HG03354 (cell line): ENCODE results near the gene DYSF.

Source experiments
- ATAC-seq: cut with Tn5 transposase; IDR thresholded peaks from one replicate; pipeline ENCODE4 v1.9.1; 2021; ENCODE audit warnings: mild to moderate bottlenecking; ENCODE audit not compliant: unreplicated experiment, poor library complexity, severe bottlenecking

The DYSF gene

GRCh38 chr2:71692621-71693277 lies 239.4 kb downstream of the DYSF start:
- no peak for ATAC-seq

GRCh38 chr2:71693286-71694270 lies 240.2 kb downstream of the DYSF start:
- ATAC-seq, result no peak

- no peak for ATAC-seq
Measured at GRCh38 chr2:71694501-71695234, 241.3 kb downstream of the DYSF start.

- ATAC-seq, result no peak
Measured at GRCh38 chr2:71695235-71696120, 242.1 kb downstream of the DYSF start.

- no peak for ATAC-seq
Measured at GRCh38 chr2:71696381-71696780, 243.0 kb downstream of the DYSF start.

- ATAC-seq, result no peak
Measured at GRCh38 chr2:71697106-71698004, 244.0 kb downstream of the DYSF start.

- no peak for ATAC-seq
Measured at GRCh38 chr2:71699428-71699827, 246.1 kb downstream of the DYSF start.

- ATAC-seq, result no peak
Measured at GRCh38 chr2:71700041-71700657, 246.8 kb downstream of the DYSF start.

GRCh38 chr2:71700658-71701397 lies 247.5 kb downstream of the DYSF start:
- ATAC-seq, result no peak

- no peak for ATAC-seq
Measured at GRCh38 chr2:71702071-71702970, 249.0 kb downstream of the DYSF start.

GRCh38 chr2:71702971-71703898 lies 249.9 kb downstream of the DYSF start:
- no peak for ATAC-seq

- no peak for ATAC-seq
Measured at GRCh38 chr2:71704131-71704561, 250.8 kb downstream of the DYSF start.

- no peak for ATAC-seq
Measured at GRCh38 chr2:71704688-71705087, 251.3 kb downstream of the DYSF start.

GRCh38 chr2:71705171-71705960 lies 252.0 kb downstream of the DYSF start:
- ATAC-seq, result no peak

GRCh38 chr2:71706121-71706520 lies 252.8 kb downstream of the DYSF start:
- no peak for ATAC-seq
